HL-60 (cell line): ENCODE measurements around the gene AP2M1.

Experiments used
- GABPA ChIP-seq: IDR thresholded peaks from 2 replicates; pipeline ENCODE4 v1.6.1; 2012; ENCODE audit warnings: low read depth
- POLR2AphosphoS5 ChIP-seq: IDR thresholded peaks from 2 replicates; pipeline ENCODE4 v1.6.1; 2012; ENCODE audit warnings: low read depth
- TF ChIP-seq, protein P1 (sequence below): IDR thresholded peaks from one replicate; pipeline ENCODE4 v1.5.1; 2011; ENCODE audit warnings: low read length, control low read depth, inconsistent platforms; ENCODE audit not compliant: insufficient read depth
- TF ChIP-seq, protein P2 (sequence below): IDR thresholded peaks from 2 replicates; pipeline ENCODE4 v1.6.1; 2012; ENCODE audit warnings: low read depth; ENCODE audit not compliant: insufficient replicate concordance

DNA sequence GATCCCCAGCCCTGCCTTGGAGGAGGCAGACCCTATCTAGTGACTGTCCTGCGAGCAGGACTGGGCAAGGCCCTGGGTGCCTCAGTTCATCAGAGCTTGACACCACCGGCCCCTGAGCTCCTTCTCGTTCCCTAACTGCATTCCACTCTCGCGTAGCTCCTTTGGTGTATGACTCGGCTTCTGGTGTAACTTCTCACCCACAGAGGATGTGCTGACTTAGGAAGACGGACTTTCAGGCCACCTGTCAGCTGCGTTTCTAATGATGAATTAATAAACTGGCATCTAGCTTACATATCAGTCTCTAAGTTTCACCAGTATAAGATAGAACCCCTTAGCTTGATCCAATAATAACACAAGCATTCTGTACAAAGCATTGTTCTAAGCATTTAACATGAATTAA, 28.9 kb downstream of the AP2M1 start:
- TF ChIP-seq, protein P1, sequence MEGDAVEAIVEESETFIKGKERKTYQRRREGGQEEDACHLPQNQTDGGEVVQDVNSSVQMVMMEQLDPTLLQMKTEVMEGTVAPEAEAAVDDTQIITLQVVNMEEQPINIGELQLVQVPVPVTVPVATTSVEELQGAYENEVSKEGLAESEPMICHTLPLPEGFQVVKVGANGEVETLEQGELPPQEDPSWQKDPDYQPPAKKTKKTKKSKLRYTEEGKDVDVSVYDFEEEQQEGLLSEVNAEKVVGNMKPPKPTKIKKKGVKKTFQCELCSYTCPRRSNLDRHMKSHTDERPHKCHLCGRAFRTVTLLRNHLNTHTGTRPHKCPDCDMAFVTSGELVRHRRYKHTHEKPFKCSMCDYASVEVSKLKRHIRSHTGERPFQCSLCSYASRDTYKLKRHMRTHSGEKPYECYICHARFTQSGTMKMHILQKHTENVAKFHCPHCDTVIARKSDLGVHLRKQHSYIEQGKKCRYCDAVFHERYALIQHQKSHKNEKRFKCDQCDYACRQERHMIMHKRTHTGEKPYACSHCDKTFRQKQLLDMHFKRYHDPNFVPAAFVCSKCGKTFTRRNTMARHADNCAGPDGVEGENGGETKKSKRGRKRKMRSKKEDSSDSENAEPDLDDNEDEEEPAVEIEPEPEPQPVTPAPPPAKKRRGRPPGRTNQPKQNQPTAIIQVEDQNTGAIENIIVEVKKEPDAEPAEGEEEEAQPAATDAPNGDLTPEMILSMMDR, result no peak
- TF ChIP-seq POLR2AphosphoS5 (no peak), GABPA (no peak)
- TF ChIP-seq, protein P2, sequence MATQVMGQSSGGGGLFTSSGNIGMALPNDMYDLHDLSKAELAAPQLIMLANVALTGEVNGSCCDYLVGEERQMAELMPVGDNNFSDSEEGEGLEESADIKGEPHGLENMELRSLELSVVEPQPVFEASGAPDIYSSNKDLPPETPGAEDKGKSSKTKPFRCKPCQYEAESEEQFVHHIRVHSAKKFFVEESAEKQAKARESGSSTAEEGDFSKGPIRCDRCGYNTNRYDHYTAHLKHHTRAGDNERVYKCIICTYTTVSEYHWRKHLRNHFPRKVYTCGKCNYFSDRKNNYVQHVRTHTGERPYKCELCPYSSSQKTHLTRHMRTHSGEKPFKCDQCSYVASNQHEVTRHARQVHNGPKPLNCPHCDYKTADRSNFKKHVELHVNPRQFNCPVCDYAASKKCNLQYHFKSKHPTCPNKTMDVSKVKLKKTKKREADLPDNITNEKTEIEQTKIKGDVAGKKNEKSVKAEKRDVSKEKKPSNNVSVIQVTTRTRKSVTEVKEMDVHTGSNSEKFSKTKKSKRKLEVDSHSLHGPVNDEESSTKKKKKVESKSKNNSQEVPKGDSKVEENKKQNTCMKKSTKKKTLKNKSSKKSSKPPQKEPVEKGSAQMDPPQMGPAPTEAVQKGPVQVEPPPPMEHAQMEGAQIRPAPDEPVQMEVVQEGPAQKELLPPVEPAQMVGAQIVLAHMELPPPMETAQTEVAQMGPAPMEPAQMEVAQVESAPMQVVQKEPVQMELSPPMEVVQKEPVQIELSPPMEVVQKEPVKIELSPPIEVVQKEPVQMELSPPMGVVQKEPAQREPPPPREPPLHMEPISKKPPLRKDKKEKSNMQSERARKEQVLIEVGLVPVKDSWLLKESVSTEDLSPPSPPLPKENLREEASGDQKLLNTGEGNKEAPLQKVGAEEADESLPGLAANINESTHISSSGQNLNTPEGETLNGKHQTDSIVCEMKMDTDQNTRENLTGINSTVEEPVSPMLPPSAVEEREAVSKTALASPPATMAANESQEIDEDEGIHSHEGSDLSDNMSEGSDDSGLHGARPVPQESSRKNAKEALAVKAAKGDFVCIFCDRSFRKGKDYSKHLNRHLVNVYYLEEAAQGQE, result no peak
